Measurements from ENCODE around the gene ARMH4.
"Not testable (repeated sequence)": the region's sequence is repeated elsewhere in the genome, so short reads cannot be mapped to it uniquely, and the experiment has no call there.

ARMH4 gene

GRCh38 chr14:58146399-58146798 lies 5.6 kb downstream of the ARMH4 start:
- no peak for DNase-seq (ENCODE audit: low read depth)

- DNase-seq (ENCODE audit: low read depth) = no peak
These were observed 6.1 kb downstream of the ARMH4 start for GRCh38 chr14:58145936-58146335.

GRCh38 chr14:58143106-58143505 lies 8.9 kb downstream of the ARMH4 start:
- DNase-seq (ENCODE audit: low read depth) = no peak

- no peak for DNase-seq (ENCODE audit: low read depth)
These were observed 10.1 kb downstream of the ARMH4 start for GRCh38 chr14:58141893-58142292.

GRCh38 chr14:58138714-58139482 lies 13.1 kb downstream of the ARMH4 start:
- no peak for DNase-seq (ENCODE audit: low read depth)

- DNase-seq (ENCODE audit: low read depth) = no peak
These were observed 13.8 kb downstream of the ARMH4 start for GRCh38 chr14:58138031-58138713.

GRCh38 chr14:58133739-58134138 lies 18.3 kb downstream of the ARMH4 start:
- DNase-seq (ENCODE audit: low read depth) = no peak

- no peak for DNase-seq (ENCODE audit: low read depth)
These were observed 20.6 kb downstream of the ARMH4 start for GRCh38 chr14:58131386-58131785.

- no peak for DNase-seq (ENCODE audit: low read depth)
These were observed 21.8 kb downstream of the ARMH4 start for GRCh38 chr14:58130116-58130782.

- no peak for DNase-seq (ENCODE audit: low read depth)
These were observed 22.8 kb downstream of the ARMH4 start for GRCh38 chr14:58129208-58129607.

GRCh38 chr14:58128416-58128815 lies 23.6 kb downstream of the ARMH4 start:
- no peak for DNase-seq (ENCODE audit: low read depth)

GRCh38 chr14:58122546-58122945 lies 29.5 kb downstream of the ARMH4 start:
- not testable (repeated sequence) for DNase-seq (ENCODE audit: low read depth)

- no peak for DNase-seq (ENCODE audit: low read depth)
These were observed 30.4 kb downstream of the ARMH4 start for GRCh38 chr14:58121530-58122186.

- no peak for DNase-seq (ENCODE audit: low read depth)
These were observed 32.6 kb downstream of the ARMH4 start for GRCh38 chr14:58119381-58119780.

GRCh38 chr14:58118097-58118815 lies 33.8 kb downstream of the ARMH4 start:
- no peak for DNase-seq (ENCODE audit: low read depth)

- DNase-seq (ENCODE audit: low read depth) = no peak
These were observed 42.3 kb downstream of the ARMH4 start for GRCh38 chr14:58109744-58110143.

GRCh38 chr14:58108717-58109116 lies 43.3 kb downstream of the ARMH4 start:
- DNase-seq (ENCODE audit: low read depth) = no peak

- no peak for DNase-seq (ENCODE audit: low read depth)
These were observed 44.0 kb downstream of the ARMH4 start for GRCh38 chr14:58107947-58108552.

- no peak for DNase-seq (ENCODE audit: low read depth)
These were observed 45.0 kb downstream of the ARMH4 start for GRCh38 chr14:58107041-58107440.

GRCh38 chr14:58106446-58106845 lies 45.6 kb downstream of the ARMH4 start:
- no peak for DNase-seq (ENCODE audit: low read depth)

- DNase-seq (ENCODE audit: low read depth) = no peak
These were observed 47.2 kb downstream of the ARMH4 start for GRCh38 chr14:58104808-58105207.

Measured in T-helper 22 cell (primary cell).